Measurements from ENCODE around the gene ADAMTS14.

The ADAMTS14 gene

DNA sequence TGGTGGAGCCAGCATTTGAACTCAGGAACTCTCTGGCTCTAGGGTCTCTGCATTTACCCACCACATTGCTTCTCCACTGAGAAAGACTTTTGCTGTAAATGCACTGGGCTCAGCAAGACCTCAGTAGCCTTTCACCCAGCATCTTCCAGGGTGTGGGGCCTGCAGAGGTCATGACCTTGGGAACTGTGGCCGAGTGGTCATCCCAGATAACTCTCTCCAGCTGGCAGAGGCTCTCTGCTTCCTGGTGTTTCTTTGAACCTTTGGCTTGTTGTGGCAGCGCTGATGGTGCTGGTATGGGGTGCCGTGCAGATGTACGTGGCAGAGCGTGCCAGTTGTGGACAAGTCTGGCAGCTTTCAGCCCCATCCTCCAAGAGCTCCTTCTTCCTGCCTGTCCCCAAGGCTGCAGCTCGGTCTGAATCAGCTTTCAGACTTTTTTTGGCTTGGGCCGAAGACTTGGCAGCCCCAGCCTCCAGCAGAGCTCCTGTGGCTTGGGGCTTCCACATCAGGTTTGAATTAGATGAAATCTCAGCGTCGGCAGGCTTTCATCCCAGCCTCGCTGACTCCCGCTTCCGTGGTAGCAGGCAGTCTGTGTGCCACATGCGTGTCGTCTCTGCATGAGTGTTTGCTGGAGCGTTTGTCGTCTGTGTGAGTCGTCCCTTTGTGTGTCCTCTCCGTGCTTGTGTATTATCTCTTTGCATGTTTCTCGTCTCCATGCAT lies 21.5 kb downstream of the ADAMTS14 start:
- DNase-seq: peak; percentile 97

DNA sequence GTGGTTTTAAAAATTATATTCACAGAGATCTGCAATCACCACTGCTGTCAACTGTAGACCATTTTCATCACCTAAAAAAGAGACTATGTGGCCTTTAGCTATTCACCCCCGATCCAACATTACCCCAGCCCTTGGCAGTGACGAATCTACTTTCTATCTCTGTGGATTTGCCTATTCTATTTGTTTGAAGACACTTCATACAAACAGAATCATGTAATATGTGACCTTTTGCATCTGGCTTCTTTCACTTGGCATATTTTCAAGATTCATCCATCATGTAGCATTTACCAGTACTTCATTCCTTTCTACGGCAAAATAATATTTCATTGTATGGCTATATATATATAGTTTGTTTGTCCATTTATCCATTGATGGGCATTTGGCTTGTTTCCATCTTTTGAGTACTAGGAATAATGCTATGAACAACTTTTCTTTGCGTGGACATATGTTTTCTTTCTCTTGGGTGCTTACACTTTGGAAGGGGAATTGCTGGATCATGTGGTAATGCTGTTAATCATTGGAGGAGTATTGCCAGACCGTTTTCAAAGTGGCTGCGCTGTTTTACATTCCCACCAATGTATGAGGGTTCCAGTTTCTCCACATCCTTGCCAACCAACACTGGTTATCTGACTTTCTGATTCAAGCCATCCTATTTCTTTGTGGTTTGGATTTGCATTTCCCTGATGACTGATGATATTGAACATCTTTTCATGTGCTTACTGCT lies 22.3 kb downstream of the ADAMTS14 start:
- peak; percentile 92 for DNase-seq

DNA sequence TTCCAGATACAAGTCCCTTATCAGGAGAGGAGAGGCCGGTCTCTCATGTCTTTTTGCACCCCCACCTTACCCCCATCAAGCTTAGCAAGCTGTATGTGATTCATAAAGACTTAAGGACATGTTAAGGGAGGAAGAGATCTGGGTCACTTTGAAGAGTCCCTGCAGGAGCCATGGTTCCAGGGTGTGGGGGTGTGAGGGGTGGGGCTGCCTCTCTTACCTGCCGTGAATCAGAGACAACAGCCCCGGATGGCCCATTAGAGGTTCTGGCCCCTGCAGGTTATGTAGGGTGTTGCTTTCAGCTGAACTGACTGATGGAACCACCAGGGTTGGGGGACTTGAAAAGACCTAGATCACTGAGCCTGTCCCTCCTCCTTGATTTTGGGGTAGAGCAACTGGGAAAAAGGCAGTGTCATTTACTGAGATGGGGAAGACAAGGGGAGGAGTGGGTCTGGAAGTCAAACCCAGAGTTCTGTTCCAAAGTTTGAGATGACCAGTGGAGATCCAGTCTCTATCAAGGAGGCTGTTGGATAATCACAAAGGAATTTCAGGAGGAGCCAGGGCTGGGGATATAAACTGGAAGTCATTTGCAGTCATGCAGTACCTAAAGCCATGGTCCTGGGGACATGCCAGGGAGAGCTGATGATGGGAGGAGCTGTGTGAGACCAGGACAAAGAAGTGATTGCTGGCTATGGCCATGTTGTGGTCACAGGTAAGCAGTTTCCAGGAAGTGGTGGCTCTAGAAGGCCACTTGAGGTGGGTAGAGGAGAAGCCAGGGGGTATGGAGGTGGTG lies 23.1 kb downstream of the ADAMTS14 start:
- peak; percentile 35 for DNase-seq

DNA sequence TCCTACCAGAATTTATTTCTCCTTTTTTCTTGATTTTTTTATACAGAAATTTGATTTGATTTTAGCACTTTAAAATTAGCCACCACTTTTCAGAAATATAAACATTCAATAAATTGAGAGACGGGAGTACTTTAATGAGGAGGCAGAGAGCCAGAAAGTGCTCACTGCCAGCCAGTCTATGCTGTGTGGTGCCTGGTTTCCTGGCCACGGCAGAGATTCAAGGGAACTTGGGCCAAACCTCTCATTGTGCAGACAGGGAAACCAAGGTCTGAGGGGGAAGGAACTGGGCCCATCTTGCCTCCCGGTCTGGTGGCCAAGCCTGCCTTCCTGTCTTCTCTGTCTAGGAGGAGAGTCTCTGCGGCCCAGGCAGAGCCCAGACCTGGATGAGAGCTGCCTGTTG lies 25.9 kb downstream of the ADAMTS14 start:
- DNase-seq: no peak

DNA sequence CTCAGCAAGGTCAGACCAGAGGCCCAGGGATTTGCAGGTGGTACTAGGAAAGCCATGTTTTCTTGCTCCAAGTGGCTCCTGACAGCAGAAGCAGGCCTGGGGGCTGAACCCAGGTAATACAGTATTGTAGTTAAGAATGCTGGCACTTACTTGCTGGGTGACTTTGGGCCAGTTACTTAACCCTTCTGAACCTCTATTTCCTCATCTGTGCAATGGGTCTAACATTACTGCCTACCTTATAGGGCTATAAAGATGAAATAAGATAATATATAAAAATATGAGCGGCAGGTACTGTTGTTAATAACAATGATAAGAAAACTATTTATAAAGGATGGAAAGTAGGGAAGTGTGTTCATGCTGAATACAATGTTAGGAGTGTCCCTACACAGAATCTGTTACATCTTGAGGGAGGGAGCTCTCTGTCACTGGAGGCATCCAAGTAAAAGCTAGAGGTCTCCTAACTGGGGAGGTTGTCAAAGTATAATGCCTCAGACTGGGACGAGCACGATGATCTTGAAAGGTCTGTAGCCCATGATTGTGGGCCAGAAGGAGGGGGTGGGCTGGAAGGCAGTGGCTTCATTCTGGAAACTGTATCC lies 26.9 kb downstream of the ADAMTS14 start:
- DNase-seq: no peak

DNA sequence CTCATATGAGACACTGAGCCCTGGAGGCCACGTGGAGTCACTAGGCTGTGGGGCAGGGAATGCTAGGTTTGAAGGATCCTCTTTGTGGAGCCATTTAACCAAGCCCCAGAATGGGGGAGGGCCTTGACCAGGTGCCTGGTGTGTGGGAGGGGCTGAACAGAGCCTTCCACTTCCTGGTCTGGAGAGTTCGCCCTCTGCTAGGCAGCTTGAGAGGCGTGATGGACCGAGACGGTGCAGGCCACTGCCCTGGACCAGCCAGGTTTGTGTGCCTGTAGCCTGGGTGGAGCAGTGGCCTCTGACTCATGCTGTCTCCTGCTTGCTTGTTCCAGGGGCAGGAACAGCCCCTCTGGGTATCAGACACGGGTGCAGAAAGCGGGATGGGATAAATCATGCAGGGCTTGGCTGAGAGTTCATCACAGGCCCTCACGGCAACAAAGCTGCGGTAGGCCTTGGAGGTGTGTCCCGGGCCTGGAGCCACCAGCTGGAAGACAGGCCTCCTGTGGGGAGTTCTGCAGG lies 27.4 kb downstream of the ADAMTS14 start:
- DNase-seq: peak; percentile 59

DNA sequence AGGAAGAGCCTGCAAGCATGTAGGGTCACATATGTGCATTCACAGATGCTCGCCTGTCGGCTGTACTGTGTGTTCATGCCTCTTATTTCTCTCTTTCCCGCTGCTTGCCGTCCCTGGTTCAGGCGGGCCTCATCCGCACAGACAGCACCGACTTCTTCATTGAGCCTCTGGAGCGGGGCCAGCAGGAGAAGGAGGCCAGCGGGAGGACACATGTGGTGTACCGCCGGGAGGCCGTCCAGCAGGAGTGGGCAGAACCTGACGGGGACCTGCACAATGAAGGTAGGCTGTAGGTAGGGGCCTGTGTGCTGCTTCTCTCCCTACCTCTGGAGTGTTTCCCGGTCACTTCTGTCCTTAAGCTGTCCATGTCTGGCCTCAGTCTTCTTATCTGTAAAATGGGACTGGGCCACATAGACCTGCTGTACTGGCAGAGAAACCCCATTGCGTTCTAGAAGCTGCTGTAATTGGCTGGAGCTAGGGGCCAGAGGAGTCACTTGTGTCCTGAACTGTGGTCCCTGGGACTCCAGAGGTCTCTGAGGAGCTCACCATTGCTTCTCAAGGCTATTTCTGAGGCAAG lies 30.0 kb downstream of the ADAMTS14 start:
- no peak for DNase-seq

DNA sequence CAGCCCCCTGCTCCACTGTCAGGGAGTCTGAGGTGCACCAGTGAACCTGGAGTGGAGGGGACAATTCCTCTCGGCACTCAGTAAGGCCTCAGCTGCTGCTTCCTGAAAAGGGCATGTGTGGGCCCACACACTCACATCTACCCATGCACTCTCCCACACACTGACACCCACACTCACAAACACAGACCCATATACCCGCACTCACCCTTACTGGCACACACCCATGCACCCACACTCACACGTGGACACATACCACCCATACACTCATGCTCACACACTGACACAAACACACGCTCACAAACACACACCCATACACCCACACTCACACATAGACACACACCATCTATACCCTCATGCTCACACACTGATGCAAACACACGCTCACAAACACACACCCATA lies 31.9 kb downstream of the ADAMTS14 start:
- no peak for DNase-seq

DNA sequence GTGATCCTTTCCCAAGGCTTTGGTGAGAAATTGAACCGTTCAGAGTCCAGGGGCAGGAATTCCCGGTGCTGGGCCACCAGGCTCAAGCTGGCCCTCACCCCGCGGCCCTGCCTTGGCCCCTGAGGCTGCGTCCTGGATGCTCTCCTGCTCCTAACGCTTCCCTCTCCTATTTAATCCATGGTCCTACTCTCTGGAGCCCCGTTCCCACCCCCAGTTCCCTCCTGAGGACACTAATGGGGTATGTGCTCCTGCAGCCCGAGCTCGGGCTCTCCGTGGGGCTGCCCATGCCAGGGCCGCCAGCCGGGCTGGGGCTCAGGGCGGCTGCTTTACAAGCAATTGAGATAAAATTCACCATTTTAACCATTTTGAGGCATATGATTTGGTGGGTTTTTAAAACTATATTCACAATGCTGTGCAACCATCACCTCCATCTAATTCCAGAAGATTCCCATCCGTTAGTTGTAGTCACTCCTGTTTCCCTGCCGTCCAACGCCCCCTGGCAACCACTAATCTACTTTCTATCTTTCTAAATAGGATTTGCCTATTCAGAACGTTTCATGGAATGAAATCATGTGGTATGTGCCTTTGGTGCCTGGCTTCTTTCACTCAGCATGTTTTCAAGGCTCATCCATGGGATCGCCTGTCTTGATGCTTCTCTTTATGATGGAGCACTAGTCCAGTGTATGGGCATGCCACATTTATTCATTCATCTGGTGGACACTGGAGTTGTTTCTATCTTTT lies 33.0 kb downstream of the ADAMTS14 start:
- no peak for DNase-seq

DNA sequence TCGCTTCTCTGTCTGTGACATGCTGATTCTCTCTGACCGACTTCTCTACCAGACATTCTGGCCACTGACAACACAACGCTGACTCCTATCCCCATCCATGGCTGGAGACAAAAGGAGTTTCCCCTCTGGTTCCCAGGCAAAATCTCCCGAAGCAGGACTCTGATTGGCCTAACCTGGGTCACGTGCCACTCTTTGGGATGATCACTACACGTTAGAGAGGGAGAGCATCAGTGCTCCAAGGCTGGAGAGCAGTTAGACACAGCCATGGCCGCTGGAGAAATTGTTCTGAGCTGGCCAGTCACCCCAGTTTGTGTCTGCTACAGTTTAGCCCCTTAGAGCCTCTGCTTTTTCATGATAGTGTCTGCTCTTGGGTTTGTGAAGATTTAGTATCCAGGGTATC lies 38.9 kb downstream of the ADAMTS14 start:
- no peak for DNase-seq

DNA sequence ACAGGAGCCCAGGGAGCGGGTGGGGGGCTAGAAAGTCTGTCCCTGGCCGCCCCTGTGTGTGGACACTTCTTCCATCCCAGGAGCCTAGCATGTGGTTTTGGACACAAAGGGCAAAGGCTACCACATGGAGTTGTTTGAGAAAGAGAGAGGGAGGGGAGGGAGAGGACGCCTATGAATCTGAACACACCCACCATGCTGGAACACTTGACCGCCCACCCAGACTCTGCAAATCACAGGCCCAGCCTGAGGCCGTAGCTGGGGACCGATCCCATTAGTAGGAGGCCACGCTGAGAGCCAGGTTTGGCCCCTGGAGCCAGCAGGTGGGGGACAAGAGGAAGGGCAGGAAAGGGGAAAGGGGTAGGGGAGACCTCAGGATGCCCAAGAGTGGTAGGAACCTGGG lies 39.6 kb downstream of the ADAMTS14 start:
- DNase-seq: no peak

DNA sequence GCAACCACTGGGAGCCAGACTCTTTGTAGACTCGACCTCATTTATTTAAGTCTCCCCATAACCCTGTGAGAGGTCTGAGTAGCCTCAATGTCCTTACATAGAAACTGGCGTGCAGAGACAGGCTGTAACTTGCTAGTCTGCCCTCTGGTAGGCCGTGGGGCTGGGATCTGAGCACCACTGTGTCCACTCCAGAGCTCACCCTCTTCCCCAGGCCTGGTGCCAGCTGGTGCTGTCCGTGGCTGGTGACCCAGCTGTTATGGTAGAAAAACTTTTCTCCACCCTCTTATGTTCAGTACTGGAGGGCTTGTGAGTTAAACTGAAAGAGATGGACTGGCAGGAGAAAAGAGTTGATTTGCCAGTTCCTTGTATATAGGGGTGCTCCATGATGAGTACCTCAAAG lies 41.9 kb downstream of the ADAMTS14 start:
- no peak for DNase-seq

DNA sequence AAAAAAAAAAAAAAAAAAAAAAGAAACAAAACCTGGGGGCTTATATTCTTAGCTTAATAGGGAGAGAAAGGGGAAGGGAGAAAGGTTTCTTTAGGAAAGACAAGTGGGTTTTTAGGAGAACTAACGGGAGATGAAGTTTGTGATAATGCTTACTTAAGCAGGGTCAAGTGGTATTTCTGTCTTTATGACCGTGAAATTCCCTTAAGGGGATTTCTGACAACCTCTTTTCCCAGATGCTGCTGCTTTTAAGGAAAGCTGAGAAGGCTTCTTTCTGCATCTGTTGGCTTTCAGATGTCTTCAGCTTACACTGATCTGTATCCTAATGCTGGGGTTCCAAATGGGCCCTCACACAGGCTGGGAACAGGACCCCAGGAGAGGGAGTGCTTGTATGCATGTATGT lies 42.6 kb downstream of the ADAMTS14 start:
- DNase-seq: no peak

DNA sequence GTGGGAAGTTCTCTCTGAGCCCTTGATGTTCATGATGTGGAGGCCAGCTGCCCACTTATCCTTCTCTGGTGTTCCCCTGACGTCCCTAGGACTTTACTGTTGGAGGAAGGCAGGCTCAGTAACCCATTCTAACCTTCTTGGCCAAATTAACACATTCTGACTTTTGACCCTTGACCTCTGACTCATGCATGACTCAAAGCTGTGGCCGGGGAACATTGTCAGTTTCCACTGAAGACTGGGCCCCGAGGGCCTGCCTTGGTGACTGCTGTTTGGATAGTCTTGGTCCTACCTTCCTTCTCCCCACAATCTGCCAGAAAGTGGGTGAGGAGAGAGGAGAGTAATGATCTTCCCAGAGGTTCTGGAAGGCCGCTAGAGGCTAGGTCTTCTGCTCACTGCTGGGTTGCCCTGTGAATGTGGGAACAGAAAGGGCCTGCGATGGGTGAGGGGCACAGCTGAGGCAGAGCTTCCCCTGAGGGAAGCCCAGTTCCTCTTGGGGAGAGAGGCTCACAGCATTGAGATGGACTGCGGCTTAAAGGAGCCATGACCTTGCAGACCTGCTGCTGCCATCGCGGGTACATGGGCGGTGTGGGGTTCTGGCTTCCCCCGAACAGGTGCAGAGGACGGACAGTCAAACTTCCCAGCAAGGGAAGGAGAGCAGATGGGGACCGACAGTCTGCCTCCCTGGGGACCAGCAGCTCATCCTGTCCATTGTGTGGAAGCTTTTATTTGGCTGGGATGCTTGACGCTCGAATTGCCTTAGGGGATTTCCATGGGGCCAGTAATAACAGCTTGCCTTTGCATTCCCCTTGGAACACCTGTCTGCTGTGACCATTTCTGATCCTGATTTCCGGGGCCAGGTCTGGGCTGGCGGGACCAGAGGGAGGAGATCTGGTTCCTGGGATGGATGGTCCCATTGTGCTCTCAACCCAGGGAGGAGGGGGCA lies 43.8 kb downstream of the ADAMTS14 start:
- DNase-seq: no peak

DNA sequence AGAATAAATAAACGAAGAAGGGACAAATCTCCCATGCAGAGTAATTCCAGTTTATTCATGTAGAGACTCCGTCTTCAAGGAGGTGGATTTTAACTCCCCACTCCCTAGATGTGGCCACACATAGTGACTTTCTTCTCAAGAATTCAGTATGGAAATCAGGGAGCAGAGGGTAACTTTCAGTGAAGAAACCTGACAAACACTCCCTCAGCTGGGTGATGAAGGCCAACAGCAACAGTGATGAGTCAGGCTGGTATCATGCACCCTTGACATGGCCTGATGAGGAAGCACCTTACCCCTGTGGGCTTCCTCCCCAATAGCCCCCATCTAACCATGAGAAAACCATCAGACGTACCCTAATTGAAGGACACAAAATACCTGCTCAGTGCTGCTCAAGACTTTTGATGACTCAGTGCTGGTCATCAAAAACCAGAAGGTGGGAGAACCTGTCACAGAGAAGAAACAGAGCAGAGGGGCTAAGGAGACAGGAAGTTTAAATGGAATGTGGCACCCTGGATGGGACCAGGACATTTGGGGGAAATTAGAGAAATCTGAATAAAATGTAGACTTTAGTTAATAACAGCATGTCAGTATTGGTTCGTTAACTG lies 50.6 kb downstream of the ADAMTS14 start:
- peak; percentile 69 for DNase-seq

DNA sequence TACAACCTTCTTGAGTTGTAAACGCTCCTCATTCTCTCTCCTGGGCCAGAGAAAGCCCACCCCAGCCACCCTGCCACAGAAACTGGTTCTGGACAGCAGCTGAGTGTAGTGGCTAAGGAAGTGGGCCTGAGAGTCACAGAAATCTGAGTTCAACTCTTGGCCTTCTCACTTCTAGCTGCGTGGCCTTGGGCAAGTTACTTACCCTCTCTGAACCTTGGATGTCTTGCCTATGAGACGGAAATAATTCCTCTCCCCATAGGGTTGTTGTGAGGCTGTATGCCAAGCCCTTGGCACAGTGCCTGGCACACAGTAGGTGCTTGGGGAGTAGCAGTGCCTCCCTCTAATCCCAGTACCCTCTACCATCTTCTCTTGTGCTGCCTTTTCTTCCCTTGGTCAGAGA lies 51.5 kb downstream of the ADAMTS14 start:
- DNase-seq: no peak

DNA sequence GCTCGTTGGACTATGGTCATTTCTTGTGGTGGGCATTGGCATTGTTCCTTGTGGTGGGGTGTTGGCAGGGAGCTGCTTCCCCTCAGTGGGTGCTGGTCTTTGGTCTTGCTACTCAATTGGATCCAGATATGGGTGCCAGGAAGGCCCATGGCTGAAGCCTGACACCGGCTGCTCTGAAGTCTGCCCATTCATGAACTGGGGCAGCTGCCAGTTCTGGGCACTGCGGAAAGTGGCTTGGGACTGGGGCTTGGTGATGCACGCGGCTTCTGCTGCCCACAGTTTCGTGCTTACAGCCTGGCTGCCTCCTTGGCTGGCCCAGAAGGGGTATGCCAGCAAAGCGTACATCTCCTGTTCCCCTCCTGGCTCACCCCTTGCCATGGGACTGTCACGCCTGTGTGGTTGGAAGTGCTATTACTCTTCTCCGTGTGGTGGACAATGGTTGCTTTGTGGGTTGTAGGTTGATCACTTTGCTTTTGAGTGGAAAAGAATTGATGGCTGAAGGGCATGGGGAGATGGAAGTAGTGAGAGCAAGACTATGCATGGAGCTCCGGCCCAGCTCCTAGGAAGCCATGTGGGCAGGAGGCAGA lies 54.7 kb downstream of the ADAMTS14 start:
- DNase-seq: no peak

DNA sequence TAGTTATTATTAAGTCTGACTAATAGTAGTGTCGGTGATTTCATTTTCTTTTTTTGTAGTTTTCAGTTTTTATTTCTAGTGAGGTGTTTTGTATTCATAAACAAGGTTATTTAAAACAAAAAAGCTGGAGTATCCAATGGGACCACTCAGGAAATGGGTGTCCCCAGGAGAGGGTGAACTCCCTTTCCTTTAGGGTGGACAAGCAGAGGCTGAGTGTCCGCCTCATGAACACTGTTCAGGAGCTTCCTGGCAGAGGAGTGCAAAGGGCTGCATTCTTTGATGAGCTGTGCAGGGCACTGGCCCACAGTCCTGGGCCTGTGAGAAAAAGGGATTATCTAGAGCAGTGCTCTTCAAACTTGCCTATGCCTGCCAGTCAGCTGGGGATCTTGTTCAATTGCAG lies 56.0 kb downstream of the ADAMTS14 start:
- DNase-seq: no peak

DNA sequence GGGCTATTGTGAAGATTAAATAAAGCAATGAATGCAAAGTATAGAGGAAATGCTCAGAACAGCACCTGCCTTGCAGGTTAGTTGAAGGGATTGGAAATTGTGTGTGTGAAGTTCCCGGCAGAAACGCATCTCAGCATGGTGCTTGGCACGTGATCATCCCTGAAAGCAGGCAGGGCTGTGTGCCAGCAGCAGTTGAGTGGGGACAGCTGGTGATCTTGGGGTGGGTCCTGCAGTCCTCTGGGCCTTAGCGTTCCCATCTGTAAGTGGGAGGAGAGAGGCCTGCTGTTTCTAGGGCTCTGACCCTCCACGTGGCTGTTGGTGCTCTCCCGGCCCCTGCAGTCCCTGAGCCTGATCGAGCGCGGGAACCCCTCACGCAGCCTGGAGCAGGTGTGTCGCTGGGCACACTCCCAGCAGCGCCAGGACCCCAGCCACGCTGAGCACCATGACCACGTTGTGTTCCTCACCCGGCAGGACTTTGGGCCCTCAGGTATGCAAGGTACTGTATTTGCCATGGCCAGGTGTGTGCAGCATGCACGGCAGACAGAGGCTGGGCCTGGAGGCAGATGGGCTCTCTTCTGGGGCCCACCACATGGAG lies 57.6 kb downstream of the ADAMTS14 start:
- no peak for DNase-seq
